Activated naive CD8-positive, alpha-beta T cell treated with anti-CD3 and anti-CD28 coated beads for 36 hours (primary cell): Measurements from ENCODE around the gene PRRC2B. TPM values are rescaled to one million over a fixed set of nuclear protein-coding genes. Genes with fewer than 3 reads are reported as not detected.

Experiments
- DNase-seq: peaks from one replicate; pipeline ENCODE4 v3.0.0; 2021
- H3K27ac Mint-ChIP-seq: one replicate; pipeline ENCODE4 v1.8.0; 2022; ENCODE audit warnings: mild to moderate bottlenecking, moderate library complexity, mixed read lengths
- H3K27me3 Mint-ChIP-seq: one replicate; pipeline ENCODE4 v1.8.0; 2022; ENCODE audit warnings: mild to moderate bottlenecking, mixed read lengths
- H3K36me3 Mint-ChIP-seq: one replicate; pipeline ENCODE4 v1.8.0; 2021; ENCODE audit warnings: mild to moderate bottlenecking, mixed read lengths
- H3K4me1 Mint-ChIP-seq: one replicate; pipeline ENCODE4 v1.8.0; 2021; ENCODE audit warnings: mixed read lengths
- H3K4me3 Mint-ChIP-seq: one replicate; pipeline ENCODE4 v1.8.0; 2022; ENCODE audit warnings: mild to moderate bottlenecking, moderate library complexity, mixed read lengths
- H3K9me3 Mint-ChIP-seq: one replicate; pipeline ENCODE4 v1.8.0; 2022; ENCODE audit warnings: mixed read lengths
- total RNA-seq, 2 experiments: library from RNA; stranded (reverse); gene quantifications; one replicate each; pipeline ENCODE4 v1.2.3, GENCODE V29; 2021

The PRRC2B gene
- total RNA-seq, 2 experiments from 2014 or later = 128 to 135 TPM

DNA sequence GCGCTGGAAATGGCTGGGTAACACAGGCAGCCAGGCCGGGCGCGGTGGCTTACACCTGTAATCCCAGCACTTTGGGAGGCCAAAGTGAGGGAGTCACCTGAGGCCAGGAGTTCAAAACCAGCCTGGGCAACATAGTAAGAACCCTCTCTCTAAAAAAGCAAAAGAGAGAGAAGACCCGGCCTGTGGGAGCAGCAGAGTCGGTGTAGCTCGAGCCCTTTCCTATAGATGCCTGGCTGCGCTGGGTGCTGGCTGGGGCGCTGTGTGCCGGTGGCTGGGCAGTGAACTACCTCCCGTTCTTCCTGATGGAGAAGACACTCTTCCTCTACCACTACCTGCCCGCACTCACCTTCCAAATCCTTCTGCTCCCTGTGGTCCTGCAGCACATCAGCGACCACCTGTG, 127.9 kb downstream of the PRRC2B start:
- no peak for DNase-seq
- H3K9me3 Mint-ChIP-seq = no peaks in the 10 kb centered on the region
- peaks cover 10% of the 10 kb centered on the region for H3K36me3 Mint-ChIP-seq
- no peak overlapping the region for H3K27ac Mint-ChIP-seq
- no peak overlapping the region for H3K4me3 Mint-ChIP-seq
- H3K27me3 Mint-ChIP-seq = no peaks in the 10 kb centered on the region
- H3K4me1 Mint-ChIP-seq = no peaks in the 10 kb centered on the region

DNA sequence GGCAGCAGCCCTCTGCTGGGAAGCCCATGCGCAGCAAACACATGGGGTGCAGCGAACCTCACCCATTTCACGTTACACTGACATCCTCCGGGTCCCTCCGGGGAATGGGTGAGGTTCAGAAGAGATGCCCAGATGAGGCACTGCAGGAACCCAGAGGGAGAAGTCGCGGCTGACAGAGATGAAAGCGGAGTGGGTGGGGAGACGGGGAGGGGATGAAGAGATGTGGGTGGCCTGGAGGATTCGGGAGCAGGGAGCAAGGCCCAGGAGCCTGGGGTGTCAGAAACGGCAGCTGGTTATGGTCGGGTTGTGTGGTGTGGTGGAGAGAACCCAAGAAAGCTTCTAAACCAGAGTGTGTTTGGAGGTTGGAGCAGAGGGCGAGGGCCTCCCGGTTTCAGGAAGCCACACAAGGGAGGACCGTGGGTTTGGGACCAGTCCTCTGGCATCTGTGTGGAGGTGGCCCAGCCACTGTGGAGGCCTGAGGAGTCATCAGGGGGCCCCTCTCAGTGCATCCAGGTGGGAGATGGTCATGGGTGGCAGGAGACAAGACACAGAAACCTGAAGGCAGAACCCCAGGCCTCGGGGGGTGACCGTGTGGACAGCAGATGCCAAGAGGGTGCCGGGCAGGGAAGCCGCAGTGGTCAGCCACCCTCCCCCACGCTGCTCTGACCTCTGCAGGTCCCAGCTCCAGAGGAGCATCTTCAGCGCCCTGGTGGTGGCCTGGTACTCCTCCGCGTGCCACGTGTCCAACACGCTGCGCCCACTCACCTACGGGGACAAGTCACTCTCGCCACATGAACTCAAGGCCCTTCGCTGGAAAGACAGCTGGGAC, 128.6 kb downstream of the PRRC2B start:
- H3K4me3 Mint-ChIP-seq = no peak overlapping the region
- H3K9me3 Mint-ChIP-seq = no peaks in the 10 kb centered on the region
- peaks cover 10% of the 10 kb centered on the region for H3K36me3 Mint-ChIP-seq
- H3K4me1 Mint-ChIP-seq = no peaks in the 10 kb centered on the region
- H3K27ac Mint-ChIP-seq = peak overlapping the region; percentile 29
- H3K27me3 Mint-ChIP-seq = no peaks in the 10 kb centered on the region
- no peak for DNase-seq

- H3K36me3 Mint-ChIP-seq = peaks cover 10% of the 10 kb centered on the region
- H3K4me1 Mint-ChIP-seq = no peaks in the 10 kb centered on the region
- no peaks in the 10 kb centered on the region for H3K9me3 Mint-ChIP-seq
- H3K27ac Mint-ChIP-seq = peak overlapping the region; percentile 29
- no peak for DNase-seq
- no peak overlapping the region for H3K4me3 Mint-ChIP-seq
- H3K27me3 Mint-ChIP-seq = no peaks in the 10 kb centered on the region
These were observed 129.2 kb downstream of the PRRC2B start for GRCh38 chr9:131523086-131523388.

DNA sequence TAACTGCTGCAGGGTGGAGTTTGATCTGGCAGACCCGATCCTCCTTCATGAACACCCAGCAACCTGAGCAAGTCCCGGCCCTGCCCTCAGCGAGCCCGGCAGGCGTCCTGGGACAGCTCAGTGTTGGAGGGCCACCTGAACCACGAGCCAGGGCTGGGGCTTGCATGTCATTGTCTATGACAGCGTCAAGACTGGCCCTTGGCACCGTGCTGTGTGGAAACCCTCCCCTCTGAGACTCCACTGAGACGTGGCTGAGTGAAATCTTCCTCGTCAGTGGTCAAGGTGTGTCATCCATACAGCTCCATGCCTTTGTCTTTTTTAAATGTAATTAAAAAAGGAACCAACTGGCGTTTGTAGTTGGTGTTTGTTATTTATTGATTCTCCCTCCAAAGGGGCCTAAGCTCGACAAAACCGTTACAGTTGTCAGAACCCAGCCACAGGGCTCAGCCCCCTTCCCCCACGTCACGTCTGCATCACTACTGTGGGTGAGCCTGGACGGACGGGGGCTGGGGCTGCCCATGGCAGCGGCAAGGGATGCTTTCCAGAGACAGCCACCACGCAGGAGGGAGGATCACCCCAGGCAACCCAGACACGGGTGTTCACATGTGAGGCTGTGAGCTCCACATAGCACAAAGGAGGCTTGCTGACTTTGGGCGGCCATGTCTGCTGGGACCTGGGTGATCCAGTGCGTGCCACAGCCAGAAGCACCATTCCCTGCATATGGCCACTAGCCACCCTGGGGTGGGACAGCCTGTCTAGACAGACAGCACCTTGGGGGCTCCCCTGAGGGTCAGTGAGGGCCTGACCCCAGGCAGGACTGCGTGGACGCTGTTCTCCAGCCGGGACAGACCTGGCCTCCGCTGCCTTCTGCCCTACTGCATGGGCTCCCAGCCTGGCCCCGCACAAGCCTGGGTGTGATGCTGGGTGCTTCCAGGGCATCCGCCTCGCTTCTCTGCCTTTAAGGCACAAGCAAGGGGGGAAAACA, 129.9 kb downstream of the PRRC2B start:
- H3K4me3 Mint-ChIP-seq = no peak overlapping the region
- H3K27ac Mint-ChIP-seq = no peak overlapping the region
- H3K27me3 Mint-ChIP-seq = no peaks in the 10 kb centered on the region
- peaks cover 10% of the 10 kb centered on the region for H3K36me3 Mint-ChIP-seq
- H3K9me3 Mint-ChIP-seq = no peaks in the 10 kb centered on the region
- DNase-seq = no peak
- no peaks in the 10 kb centered on the region for H3K4me1 Mint-ChIP-seq

DNA sequence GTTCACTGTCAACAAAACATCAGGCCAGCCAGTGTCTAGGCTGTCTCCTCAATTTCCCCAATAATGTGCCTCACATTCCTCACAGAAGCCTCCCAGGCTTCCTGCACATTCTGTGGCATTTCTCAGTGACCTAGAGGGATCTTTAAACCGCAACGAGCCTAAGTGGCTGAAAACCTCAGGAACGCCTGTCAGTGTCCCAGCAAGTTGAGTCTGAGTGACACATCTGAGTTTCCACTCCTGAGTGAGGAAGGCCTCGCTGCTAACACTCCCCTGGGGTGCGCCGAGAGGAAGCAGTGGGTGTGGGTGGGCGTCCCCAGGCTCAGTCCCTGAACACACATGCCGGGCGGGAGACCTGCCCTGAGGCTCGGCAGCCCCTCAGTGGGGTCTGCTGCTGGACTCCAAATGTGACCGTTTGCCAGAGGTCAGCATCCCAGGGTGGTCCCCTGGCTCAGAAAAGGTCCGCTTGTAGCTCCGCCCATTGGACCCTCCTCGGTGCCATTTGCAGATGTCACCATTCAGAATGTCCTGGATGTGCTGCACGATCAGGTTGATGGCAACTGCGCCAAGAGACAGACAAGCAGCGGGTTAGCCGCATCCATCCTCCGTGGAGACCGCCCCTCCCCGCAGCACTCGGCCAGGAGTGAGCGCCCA, 130.9 kb downstream of the PRRC2B start:
- Mint-ChIP-seq H3K27me3 (no peaks in the 10 kb centered on the region), H3K36me3 (peaks cover 4% of the 10 kb centered on the region), H3K4me1 (no peaks in the 10 kb centered on the region), H3K27ac (peak overlapping the region; percentile 76), H3K4me3 (no peak overlapping the region), H3K9me3 (no peaks in the 10 kb centered on the region)
- no peak for DNase-seq

DNA sequence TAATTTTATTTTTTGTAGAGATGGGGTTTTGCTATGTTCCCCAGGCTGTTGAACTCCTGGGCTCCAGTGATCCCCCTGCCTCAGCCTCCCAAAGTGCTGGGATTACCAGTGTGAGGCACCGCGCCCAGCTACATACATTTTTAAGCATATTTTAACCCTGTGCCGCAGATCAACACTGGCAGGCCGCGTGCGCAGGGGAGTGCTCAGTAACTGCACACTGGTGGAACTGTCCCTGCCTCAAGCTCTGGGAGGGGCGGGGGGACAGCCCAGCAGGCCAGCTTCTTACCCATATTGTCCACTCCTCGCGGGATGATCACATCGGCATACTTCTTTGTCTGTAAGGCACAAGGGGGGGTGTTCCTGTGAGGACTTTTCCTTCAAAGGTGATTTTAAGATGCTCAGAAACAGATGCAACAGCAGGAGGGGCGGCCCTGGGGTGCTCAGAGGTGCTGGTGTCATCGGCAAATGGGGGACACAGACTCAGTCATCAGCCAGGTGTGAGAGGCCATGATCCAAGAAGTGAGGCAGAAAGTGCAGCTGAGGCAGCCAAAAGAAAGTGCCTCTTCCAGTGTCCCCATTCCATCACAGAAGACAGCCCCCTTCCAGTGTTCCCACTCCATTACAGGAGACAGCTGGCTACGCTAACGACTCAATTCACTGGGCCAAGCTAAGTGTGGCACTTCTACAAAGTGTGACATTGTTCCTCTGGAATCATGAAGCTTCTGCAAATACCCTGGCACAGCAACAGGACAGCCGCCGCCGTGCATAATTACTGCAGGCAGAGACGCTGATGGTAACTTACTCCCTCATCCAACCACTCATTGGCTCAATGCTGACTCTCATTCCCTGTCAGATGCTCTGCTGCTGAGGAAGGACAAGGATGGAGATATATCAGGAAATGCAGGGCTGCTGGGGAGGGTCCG, 132.0 kb downstream of the PRRC2B start:
- Mint-ChIP-seq H3K27me3 (no peaks in the 10 kb centered on the region), H3K27ac (no peak overlapping the region), H3K9me3 (no peaks in the 10 kb centered on the region), H3K4me1 (no peaks in the 10 kb centered on the region), H3K36me3 (peaks cover 4% of the 10 kb centered on the region), H3K4me3 (no peak overlapping the region)
- DNase-seq = no peak

DNA sequence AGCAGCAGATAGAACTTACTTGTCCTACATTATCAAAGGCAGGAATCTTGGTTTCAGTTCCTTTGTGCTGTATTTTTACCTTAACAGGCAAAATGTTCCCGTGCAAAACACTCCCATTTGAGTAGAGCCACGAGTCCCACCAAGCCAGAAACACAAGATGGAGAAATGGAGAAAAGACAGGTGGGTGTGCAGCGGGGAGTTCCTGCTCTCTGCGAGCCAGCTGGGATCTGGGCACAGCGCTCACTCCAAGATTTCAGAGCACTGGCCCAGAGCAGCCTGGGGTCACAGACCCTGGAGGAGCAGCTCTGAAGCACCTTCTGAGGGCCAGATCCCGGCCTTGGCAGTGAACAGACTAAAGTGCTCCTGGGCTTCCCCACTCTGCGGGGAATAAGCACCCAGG, 134.3 kb downstream of the PRRC2B start:
- Mint-ChIP-seq H3K4me3 (peak overlapping the region; percentile 11), H3K9me3 (no peaks in the 10 kb centered on the region), H3K27me3 (no peaks in the 10 kb centered on the region), H3K4me1 (no peaks in the 10 kb centered on the region), H3K36me3 (peaks cover 2% of the 10 kb centered on the region), H3K27ac (no peak overlapping the region)
- DNase-seq = no peak

DNA sequence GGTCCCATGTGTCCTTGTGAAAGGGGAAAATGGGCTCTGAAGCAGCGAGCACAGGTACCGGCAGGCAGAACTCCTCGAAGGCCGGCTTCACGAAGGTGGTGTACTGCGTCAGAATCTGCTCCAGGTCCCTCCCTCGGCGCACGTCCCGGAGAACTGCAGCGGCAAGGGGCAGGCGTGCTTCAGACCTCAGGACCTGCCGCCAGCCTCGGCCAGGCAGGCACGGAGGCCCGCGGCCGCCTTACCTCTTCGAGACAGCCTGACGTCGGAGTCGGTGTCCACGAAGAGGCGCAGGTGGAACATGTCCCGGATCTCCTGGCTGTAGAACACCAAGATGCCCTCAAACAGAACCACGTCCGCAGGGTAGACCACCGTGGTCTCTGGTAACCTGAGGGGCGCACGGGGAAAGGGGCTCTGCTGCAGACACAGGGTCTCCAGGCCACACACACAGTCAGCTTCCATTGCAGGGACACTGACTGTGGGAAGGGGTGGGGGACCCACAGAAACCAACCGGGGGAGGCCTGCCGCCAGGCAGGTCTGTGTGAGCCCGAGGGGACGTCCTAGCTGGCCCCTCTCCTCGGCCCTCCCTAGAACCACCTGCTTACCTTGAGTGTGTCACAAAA, 135.1 kb downstream of the PRRC2B start:
- Mint-ChIP-seq H3K27ac (no peak overlapping the region), H3K9me3 (no peaks in the 10 kb centered on the region), H3K4me1 (no peaks in the 10 kb centered on the region), H3K27me3 (no peaks in the 10 kb centered on the region), H3K4me3 (no peak overlapping the region), H3K36me3 (peaks cover 2% of the 10 kb centered on the region)
- no peak for DNase-seq

DNA sequence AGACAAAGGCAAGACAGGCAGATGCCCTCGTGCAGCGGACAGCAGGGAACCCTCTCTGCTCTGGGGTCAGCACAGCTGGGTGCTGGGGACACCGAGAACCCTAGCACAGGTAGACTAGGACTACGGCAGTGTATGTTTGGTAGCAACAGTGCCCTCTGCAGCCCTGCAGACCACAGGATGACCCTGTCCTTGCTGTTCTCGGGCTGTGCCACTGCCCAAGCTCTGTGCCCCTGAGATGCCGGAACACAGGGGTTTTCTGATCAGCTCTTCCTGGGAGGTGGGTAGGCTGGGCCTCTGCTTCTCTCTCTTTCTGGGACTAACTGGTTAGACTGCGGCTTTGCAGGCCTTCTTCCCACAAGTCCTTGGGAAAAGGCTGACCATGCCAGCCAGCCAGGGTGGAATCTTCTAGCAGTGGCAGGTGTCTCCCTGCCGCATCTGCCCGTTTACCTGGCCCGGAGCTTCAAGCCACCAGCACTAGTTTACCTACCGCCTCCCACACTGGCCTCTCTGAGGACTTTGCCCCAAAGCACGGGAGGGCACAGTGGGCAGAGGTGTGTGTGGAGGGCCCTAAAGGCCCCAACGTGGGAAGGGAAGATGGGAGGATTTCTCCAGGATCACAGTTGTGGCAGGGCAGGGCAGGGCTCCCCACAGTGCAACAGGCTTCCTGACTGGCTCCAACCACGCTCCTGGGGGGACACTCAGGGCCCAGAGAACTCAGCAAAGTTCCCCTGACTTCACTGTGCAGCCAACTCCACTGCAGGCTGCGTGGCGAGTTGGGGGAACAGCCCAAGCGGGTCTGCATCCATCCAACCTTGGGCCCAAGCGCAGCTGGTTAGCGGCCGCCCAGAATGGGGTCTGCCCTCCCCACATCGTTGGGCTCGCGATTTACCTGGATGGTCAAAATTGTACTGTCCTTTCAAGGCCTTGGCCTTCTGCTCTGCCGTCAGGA, 136.0 kb downstream of the PRRC2B start:
- Mint-ChIP-seq H3K9me3 (no peaks in the 10 kb centered on the region), H3K4me1 (peaks cover 6% of the 10 kb centered on the region), H3K27me3 (no peaks in the 10 kb centered on the region), H3K27ac (peak overlapping the region; percentile 66), H3K4me3 (peak overlapping the region; percentile 78), H3K36me3 (no peaks in the 10 kb centered on the region)
- DNase-seq = no peak

- no peaks in the 10 kb centered on the region for H3K36me3 Mint-ChIP-seq
- no peaks in the 10 kb centered on the region for H3K27me3 Mint-ChIP-seq
These were observed 136.6 kb downstream of the PRRC2B start for GRCh38 chr9:131530546-131530919.

DNA sequence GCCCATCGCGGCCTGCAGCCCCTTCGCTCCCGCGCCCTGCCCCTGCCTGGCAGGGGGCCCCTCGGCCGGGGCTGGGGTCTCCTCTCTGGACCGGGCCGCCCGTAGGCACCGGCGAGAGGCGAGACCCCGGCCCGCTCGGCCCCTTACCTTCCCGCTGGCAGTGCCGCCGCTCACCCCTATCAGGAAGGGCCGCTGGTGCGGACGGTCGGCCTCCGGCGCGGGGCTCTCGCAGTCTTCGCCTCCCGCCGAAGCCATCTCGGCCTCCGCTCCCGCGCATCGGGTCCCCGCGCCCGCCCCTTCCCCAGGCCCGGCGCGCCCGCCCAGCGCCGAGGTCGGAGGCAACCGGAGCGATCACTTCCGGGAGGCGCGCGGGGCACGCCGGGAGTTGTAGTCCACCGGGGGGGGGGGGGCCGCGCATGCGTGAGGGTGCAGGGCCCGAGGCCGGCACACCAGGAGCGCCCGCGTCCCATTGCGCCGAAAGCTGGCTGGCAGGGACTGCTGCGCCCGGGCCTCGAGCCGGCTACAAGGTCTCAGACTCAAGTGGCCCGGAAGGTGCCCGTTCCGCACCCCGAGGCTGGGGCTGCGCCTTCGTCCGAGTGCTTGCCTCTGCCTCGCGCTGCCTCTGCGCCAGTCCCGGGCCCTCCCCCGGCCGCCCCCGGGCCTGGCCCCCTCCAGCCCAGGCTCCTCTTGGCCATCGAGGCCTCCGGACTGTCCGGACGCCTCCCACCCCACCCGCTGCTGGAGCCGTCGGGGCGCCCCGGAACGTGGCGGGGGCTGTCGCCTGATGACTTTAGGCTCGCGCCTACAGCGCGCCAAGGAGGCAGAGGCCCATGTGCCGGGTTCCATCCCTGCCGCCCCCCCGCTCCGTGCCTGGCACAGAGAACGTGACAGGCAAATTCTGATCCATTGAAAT, 137.3 kb downstream of the PRRC2B start, which contains the start of gene UCK1:
Gene UCK1 (minus strand): TSS at position 344 of the 913 bp plus-strand sequence. CDS start 89 bp downstream, at position 255.
- peaks cover 7% of the 10 kb centered on the region for H3K4me1 Mint-ChIP-seq
- no peaks in the 10 kb centered on the region for H3K27me3 Mint-ChIP-seq
- H3K36me3 Mint-ChIP-seq = no peaks in the 10 kb centered on the region
- H3K4me3 Mint-ChIP-seq = peak within 1 kb of the TSS; percentile 78
- no peaks in the 10 kb centered on the region for H3K9me3 Mint-ChIP-seq
- peak within 1 kb of the TSS; percentile 34 for H3K27ac Mint-ChIP-seq
- peak; percentile 80 for DNase-seq

More at GRCh38 chr9:131530546-131530919, 136.6 kb downstream of the PRRC2B start:
- H3K9me3 Mint-ChIP-seq = no peaks in the 10 kb centered on the region
- H3K4me1 Mint-ChIP-seq = peaks cover 7% of the 10 kb centered on the region
- H3K27ac Mint-ChIP-seq = no peak overlapping the region
- peak overlapping the region; percentile 78 for H3K4me3 Mint-ChIP-seq
- no peak for DNase-seq

GRCh38 chr9:131534721-131535237, 140.9 kb downstream of the PRRC2B start:
- no peaks in the 10 kb centered on the region for H3K27me3 Mint-ChIP-seq
- DNase-seq = no peak
- H3K4me1 Mint-ChIP-seq = peaks cover 13% of the 10 kb centered on the region
- no peak overlapping the region for H3K4me3 Mint-ChIP-seq
- no peak overlapping the region for H3K27ac Mint-ChIP-seq
- no peaks in the 10 kb centered on the region for H3K36me3 Mint-ChIP-seq
- H3K9me3 Mint-ChIP-seq = no peaks in the 10 kb centered on the region
